Activated CD8-positive, alpha-beta memory T cell treated with anti-CD3 and anti-CD28 coated beads, Interleukin-2, amount 10 ng/mL, durations not matched to agents 7 days and 5 days (primary cell): ENCODE measurements around the gene C11orf97. TPM values are rescaled to one million over a fixed set of nuclear protein-coding genes. Genes with fewer than 3 reads are reported as not detected.

Source experiments
- ATAC-seq: fragments of 150-1000 bp; cut with Tn5 transposase; one replicate; pipeline ENCODE4 v1.10.0; 2021; ENCODE audit warnings: moderate library complexity
- CTCF ChIA-PET: fragments of 350-600 bp; sonication (Branson Sonifier 250); formaldehyde crosslinking; loops from one replicate; lab custom pipeline; 2021; ENCODE audit warnings: antibody characterized with exemption; lab: Charles Lee
- DNase-seq: peaks from one replicate; pipeline ENCODE4 v3.0.0-alpha.2; 2020
- H3K27ac Mint-ChIP-seq: one replicate; pipeline ENCODE4 v1.8.0; 2021; ENCODE audit warnings: mild to moderate bottlenecking, mixed read lengths
- H3K27me3 Mint-ChIP-seq: one replicate; pipeline ENCODE4 v1.8.0; 2021; ENCODE audit warnings: mixed read lengths
- H3K36me3 Mint-ChIP-seq: one replicate; pipeline ENCODE4 v1.8.0; 2021; ENCODE audit warnings: mild to moderate bottlenecking, mixed read lengths
- H3K4me1 Mint-ChIP-seq: one replicate; pipeline ENCODE4 v1.8.0; 2021; ENCODE audit warnings: mixed read lengths
- H3K4me3 Mint-ChIP-seq: one replicate; pipeline ENCODE4 v1.8.0; 2021; ENCODE audit warnings: mild to moderate bottlenecking, moderate library complexity, mixed read lengths
- H3K9me3 Mint-ChIP-seq: one replicate; pipeline ENCODE4 v1.8.0; 2022; ENCODE audit warnings: low read depth, mixed read lengths
- microRNA-seq: library from miRNA; unstranded; fragments of <30 nt; microRNA quantifications from one replicate; pipeline ENCODE4 v1.2.0, GENCODE V29; 2022
- total RNA-seq, 2 experiments: library from RNA; stranded (reverse); gene quantifications; one replicate each; pipeline ENCODE4 v1.2.3, GENCODE V29; 2021

The C11orf97 gene
- total RNA-seq, 2 experiments from 2014 or later, result not detected

- ATAC-seq (no peak), DNase-seq (no peak)
- no peaks in the 10 kb centered on the region for H3K36me3 Mint-ChIP-seq
- H3K4me3 Mint-ChIP-seq, result no peak overlapping the region
- CTCF ChIA-PET, result no interaction called here
- no peak overlapping the region for H3K27ac Mint-ChIP-seq
- no peaks in the 10 kb centered on the region for H3K4me1 Mint-ChIP-seq
- H3K9me3 Mint-ChIP-seq, result no peaks in the 10 kb centered on the region
- peaks cover 2% of the 10 kb centered on the region for H3K27me3 Mint-ChIP-seq
Observed at GRCh38 chr11:94574193-94574961, 62.1 kb downstream of the C11orf97 start.

DNA sequence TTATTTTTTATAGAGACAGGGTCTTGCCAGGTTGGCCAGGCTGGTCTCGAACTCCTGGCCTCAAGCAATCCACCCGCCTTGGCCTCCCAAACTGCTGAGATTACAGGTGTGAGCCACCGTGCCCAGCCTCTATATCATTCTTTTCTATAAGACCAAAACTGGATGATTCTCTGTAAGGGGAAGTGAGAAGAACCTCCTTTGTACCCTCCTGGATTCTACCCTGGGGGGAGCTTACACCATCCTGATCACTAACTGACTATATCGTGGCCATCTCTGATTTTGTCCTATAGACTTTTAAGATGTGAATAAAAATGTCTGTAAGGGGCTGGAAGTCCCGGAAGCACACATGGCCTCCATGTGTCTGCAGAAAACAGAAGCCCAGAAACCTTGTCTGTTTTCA is 64.0 kb downstream of the C11orf97 start:
- Mint-ChIP-seq H3K9me3 (no peaks in the 10 kb centered on the region), H3K4me1 (no peaks in the 10 kb centered on the region), H3K27ac (no peak overlapping the region), H3K36me3 (no peaks in the 10 kb centered on the region), H3K27me3 (peaks cover 2% of the 10 kb centered on the region), H3K4me3 (no peak overlapping the region)
- no peak for ATAC-seq
- CTCF ChIA-PET, result no interaction called here
- DNase-seq, result no peak

GRCh38 chr11:94577841-94578240 is 65.6 kb downstream of the C11orf97 start:
- ATAC-seq (no peak), DNase-seq (no peak)
- Mint-ChIP-seq H3K27ac (no peak overlapping the region), H3K36me3 (no peaks in the 10 kb centered on the region), H3K9me3 (no peaks in the 10 kb centered on the region), H3K4me3 (no peak overlapping the region), H3K4me1 (no peaks in the 10 kb centered on the region), H3K27me3 (peaks cover 2% of the 10 kb centered on the region)
- CTCF ChIA-PET, result no interaction called here

Small RNA genes lying within 50 kb of the gene (microRNA-seq; reads per million reads assigned to microRNA genes)
- gene MIR548L, result 32.8 reads per million, percentile 52 among the genes with 10 or more reads in this experiment

Other genes with a start within 250 kb of the C11orf97 start
- gene IZUMO1R, start 207.9 kb upstream of the C11orf97 start, total RNA-seq, result not detected
- gene GPR83, start 111.0 kb upstream of the C11orf97 start, total RNA-seq, result under 1 TPM; 0.05 to 0.09 TPM
- 10 to 100 TPM; 45.1 to 46.2 TPM for gene MRE11, start 18.6 kb upstream of the C11orf97 start, total RNA-seq
- gene ANKRD49, start 18.5 kb upstream of the C11orf97 start, total RNA-seq, result 10 to 100 TPM; 23.9 to 31.9 TPM
- 1 to 10 TPM; 5.8 to 6.5 TPM for gene FUT4, start 31.5 kb downstream of the C11orf97 start, total RNA-seq
- under 1 TPM; 0.75 to 0.79 TPM for gene PIWIL4, start 54.9 kb downstream of the C11orf97 start, total RNA-seq